A549 (cell line): ENCODE measurements around the gene CIITA. TPM values are rescaled to one million over a fixed set of nuclear protein-coding genes. Genes with fewer than 3 reads are reported as not detected.

Experiments
- ATAC-seq, 2 experiments: fragments of 200-7000 bp in 1 of 2; fragments of >200 bp in 1 of 2; cut with Nextera tagmentation in 1 of 2; cut with Tn5 transposase in 1 of 2; 3 replicates each; pipeline versions ENCODE4 v1.8.0 to v1.9.1; 2018 to 2020; ENCODE audit warnings: mild to moderate bottlenecking in 1 of 2, moderate library complexity in 1 of 2
- CTCF ChIA-PET: fragments of 300-600 bp; sonication (Branson Sonifier 250); formaldehyde crosslinking; extraction: SDS; loops from one replicate; lab custom pipeline; 2021; ENCODE audit warnings: antibody characterized with exemption, inconsistent platforms; lab: Yijun Ruan, JAX
- POLR2A ChIA-PET: fragments of 350-600 bp; formaldehyde crosslinking; extraction: SDS; loops from one replicate; lab custom pipeline; 2021; ENCODE audit warnings: antibody characterized with exemption, inconsistent platforms; lab: Yijun Ruan, JAX
- DNase-seq, 2 experiments: peaks; one replicate each; pipeline versions ENCODE4 v3.0.0 to v3.0.0-alpha.2; 2011 to 2016; ENCODE audit warnings: low read depth in 1 of 2, low spot score in 1 of 2
- FAIRE-seq: peaks from 2 replicates; lab custom pipeline; 2011; peaks lifted over from hg19 to GRCh38; lab: Jason Lieb, UNC
- H3K27ac ChIP-seq, 2 experiments: fragments of >200 bp; sonication (Bioruptor Twin); formaldehyde crosslinking; 3 replicates each; pipeline ENCODE4 v1.5.1; 2016 to 2017
- H3K4me1 ChIP-seq: fragments of >200 bp; sonication (Bioruptor Twin); formaldehyde crosslinking; 3 replicates; pipeline ENCODE4 v1.6.1; 2016
- H3K4me2 ChIP-seq: fragments of >200 bp; sonication (Bioruptor Twin); formaldehyde crosslinking; 3 replicates; pipeline ENCODE4 v1.6.1; 2016
- H3K4me3 ChIP-seq: fragments of >200 bp; sonication (Bioruptor Twin); formaldehyde crosslinking; 3 replicates; pipeline ENCODE4 v1.5.1; 2016
- H3K9me3 ChIP-seq: fragments of >200 bp; sonication (Bioruptor Twin); formaldehyde crosslinking; 3 replicates; pipeline ENCODE4 v1.6.1; 2016
- CEBPB ChIP-seq, 2 experiments: fragments of >200 bp in 1 of 2; sonication (Bioruptor Twin) in 1 of 2; formaldehyde crosslinking in 1 of 2; IDR thresholded peaks; 2 replicates each; pipeline ENCODE4 v1.6.1; 2012 to 2016
- FOSB ChIP-seq: fragments of 250-450 bp; sonication (Bioruptor Pico); IDR thresholded peaks from 2 replicates; pipeline ENCODE4 v1.5.0; 2020; ENCODE audit warnings: mild to moderate bottlenecking, moderate library complexity
- FOXS1 ChIP-seq: fragments of 250-450 bp; sonication (Bioruptor Pico); IDR thresholded peaks from 2 replicates; pipeline ENCODE4 v1.5.0; 2020; ENCODE audit warnings: mild to moderate bottlenecking, moderate library complexity
- KDM1A ChIP-seq: fragments of 200-600 bp; sonication (generic); IDR thresholded peaks from 2 replicates; pipeline ENCODE4 v1.6.1; 2016; ENCODE audit warnings: low read depth, mild to moderate bottlenecking
- MAFK ChIP-seq: fragments of 450-650 bp; IDR thresholded peaks from 2 replicates; pipeline ENCODE4 v1.6.1; 2014; ENCODE audit not compliant: partially characterized antibody
- NPAS2 ChIP-seq: fragments of 250-450 bp; sonication (Bioruptor Pico); IDR thresholded peaks from 2 replicates; pipeline ENCODE4 v1.8.0; 2022; ENCODE audit warnings: mild to moderate bottlenecking, moderate library complexity, borderline replicate concordance
- PHF8 ChIP-seq: fragments of 200-600 bp; sonication (generic); IDR thresholded peaks from 2 replicates; pipeline ENCODE4 v1.6.1; 2016; ENCODE audit warnings: low read depth, mild to moderate bottlenecking, antibody characterized with exemption, moderate library complexity, borderline replicate concordance
- RCOR1 ChIP-seq: fragments of 150-350 bp; IDR thresholded peaks from 2 replicates; pipeline ENCODE4 v1.6.1; 2014; ENCODE audit warnings: antibody characterized with exemption, low read length, low read depth
- RFX5 ChIP-seq: fragments of 450-650 bp; IDR thresholded peaks from 2 replicates; pipeline ENCODE4 v1.7.1; 2014; ENCODE audit warnings: antibody characterized with exemption, mild to moderate bottlenecking, moderate library complexity
- RNF2 ChIP-seq: fragments of 200-600 bp; sonication (generic); IDR thresholded peaks from 2 replicates; pipeline ENCODE4 v1.6.1; 2016; ENCODE audit warnings: low read depth, mild to moderate bottlenecking, antibody characterized with exemption, moderate library complexity, borderline replicate concordance
- ZNF302 ChIP-seq: fragments of 250-450 bp; sonication (Bioruptor Pico); IDR thresholded peaks from 2 replicates; pipeline ENCODE4 v1.9.0; 2021; ENCODE audit warnings: inconsistent platforms, mild to moderate bottlenecking, moderate library complexity
- WGBS: methylation state at CpG from one replicate; pipeline ENCODE4 v1.1.6; 2017; ENCODE audit errors: missing lambda C conversion rate; 5-methylcytosine and 5-hydroxymethylcytosine counted together
- polyA plus RNA-seq, 4 experiments: library from polyadenylated mRNA; depleted of rRNA in 3 of 4; stranded (reverse); fragments of >200 nt; fragmentation: RNase III in 1 of 4; extraction: RNeasy Plus Mini Kit Qiagen cat#74134 plus additional on column Dnase treatment in 1 of 4; gene quantifications; 2 replicates in 3 of 4; 3 replicates in 1 of 4; pipeline ENCODE4 v1.2.3, GENCODE V29; 2011 to 2017
- TF ChIP-seq, protein P1 (sequence below): fragments of 200-600 bp; sonication (generic); IDR thresholded peaks from 2 replicates; pipeline ENCODE4 v1.6.1; 2016; ENCODE audit warnings: antibody characterized with exemption, mild to moderate bottlenecking, moderate library complexity

Gene CIITA
- polyA plus RNA-seq, 2 of the 4 experiments (the other 2 are of a cell fraction) = 0.06 TPM; not detected in 1

DNA sequence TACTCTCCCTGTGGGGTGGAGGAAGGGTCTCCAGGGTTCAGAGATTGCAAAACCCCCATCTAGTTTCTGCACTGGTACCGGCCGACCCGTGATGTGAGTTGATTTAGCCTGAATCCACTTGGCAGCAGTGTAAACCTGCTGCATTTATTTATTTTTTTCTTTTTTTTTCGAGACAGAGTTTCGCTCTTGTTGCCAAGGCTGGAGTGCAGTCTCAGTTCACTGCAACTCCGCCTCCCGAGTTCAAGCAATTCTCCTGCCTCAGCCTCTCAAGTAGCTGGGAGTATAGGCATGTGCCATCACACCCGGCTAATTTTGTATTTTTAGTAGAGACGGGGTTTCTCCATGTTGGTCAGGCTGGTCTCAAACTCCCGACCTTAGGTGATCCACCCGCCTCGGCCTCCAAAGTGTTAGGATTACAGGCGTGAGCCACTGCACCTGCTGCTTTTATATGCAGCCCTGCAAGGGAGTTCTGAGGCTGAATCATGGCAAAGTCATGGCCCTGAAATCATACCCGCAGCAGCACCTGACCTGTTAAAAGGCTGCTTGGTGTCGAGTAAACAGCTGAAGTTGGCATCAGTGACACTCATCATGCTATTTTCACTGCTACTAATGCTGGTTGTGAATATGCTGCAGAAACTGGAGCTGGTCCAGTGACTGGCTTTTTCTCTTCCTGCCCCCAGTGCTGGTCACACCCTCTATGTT is 43.9 kb downstream of the CIITA start (continued):
- TF ChIP-seq, protein P1, sequence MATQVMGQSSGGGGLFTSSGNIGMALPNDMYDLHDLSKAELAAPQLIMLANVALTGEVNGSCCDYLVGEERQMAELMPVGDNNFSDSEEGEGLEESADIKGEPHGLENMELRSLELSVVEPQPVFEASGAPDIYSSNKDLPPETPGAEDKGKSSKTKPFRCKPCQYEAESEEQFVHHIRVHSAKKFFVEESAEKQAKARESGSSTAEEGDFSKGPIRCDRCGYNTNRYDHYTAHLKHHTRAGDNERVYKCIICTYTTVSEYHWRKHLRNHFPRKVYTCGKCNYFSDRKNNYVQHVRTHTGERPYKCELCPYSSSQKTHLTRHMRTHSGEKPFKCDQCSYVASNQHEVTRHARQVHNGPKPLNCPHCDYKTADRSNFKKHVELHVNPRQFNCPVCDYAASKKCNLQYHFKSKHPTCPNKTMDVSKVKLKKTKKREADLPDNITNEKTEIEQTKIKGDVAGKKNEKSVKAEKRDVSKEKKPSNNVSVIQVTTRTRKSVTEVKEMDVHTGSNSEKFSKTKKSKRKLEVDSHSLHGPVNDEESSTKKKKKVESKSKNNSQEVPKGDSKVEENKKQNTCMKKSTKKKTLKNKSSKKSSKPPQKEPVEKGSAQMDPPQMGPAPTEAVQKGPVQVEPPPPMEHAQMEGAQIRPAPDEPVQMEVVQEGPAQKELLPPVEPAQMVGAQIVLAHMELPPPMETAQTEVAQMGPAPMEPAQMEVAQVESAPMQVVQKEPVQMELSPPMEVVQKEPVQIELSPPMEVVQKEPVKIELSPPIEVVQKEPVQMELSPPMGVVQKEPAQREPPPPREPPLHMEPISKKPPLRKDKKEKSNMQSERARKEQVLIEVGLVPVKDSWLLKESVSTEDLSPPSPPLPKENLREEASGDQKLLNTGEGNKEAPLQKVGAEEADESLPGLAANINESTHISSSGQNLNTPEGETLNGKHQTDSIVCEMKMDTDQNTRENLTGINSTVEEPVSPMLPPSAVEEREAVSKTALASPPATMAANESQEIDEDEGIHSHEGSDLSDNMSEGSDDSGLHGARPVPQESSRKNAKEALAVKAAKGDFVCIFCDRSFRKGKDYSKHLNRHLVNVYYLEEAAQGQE = no peak
- TF ChIP-seq ZNF302 (CRISPR knock-in tag) = no peak
- TF ChIP-seq NPAS2 = no peak
- TF ChIP-seq PHF8 = no peak
- TF ChIP-seq KDM1A = no peak
- no peak for TF ChIP-seq FOXS1 (CRISPR knock-in tag)
- no peak for TF ChIP-seq MAFK
- TF ChIP-seq RFX5 = no peak

DNA sequence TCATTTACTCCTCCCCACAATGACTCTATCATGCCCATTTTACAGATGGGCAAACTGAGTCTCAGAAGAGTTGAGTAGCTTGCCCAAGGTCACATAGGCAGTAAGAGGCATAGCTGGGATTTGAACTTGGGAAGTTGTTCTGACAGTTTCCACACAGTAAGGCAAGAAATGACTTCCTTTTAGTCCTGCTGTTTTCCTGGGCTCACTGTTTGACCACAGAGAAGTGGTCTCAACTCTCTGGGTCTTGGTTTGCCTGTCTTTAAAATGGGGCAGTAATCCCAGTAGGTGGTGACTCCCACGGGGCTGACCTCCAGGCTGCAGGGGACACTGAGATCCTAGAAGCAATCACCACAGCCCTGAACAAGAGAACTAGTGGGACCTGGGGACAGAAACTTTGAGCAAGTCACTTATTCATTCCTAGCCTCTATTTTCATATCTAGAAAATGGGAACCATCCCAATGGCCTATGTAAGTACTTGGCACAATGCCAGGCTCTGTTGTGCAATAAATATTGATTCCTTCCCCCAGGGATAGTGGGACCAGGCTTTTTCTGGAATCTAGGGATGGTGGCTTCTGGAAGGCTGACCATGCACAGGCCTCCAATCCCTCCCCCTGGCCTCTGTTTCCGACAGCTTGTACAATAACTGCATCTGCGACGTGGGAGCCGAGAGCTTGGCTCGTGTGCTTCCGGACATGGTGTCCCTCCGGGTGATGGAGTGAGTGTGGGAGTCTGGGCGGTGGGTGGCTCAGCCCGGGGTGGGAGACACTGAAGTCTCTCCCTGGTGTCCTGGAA is 44.7 kb downstream of the CIITA start:
- POLR2A ChIA-PET = interaction anchor here (2.6 kb wide), 1 partner anchor 178 kb away, joined by 10 read pairs; the partner anchor contains the start of gene NUBP1

DNA sequence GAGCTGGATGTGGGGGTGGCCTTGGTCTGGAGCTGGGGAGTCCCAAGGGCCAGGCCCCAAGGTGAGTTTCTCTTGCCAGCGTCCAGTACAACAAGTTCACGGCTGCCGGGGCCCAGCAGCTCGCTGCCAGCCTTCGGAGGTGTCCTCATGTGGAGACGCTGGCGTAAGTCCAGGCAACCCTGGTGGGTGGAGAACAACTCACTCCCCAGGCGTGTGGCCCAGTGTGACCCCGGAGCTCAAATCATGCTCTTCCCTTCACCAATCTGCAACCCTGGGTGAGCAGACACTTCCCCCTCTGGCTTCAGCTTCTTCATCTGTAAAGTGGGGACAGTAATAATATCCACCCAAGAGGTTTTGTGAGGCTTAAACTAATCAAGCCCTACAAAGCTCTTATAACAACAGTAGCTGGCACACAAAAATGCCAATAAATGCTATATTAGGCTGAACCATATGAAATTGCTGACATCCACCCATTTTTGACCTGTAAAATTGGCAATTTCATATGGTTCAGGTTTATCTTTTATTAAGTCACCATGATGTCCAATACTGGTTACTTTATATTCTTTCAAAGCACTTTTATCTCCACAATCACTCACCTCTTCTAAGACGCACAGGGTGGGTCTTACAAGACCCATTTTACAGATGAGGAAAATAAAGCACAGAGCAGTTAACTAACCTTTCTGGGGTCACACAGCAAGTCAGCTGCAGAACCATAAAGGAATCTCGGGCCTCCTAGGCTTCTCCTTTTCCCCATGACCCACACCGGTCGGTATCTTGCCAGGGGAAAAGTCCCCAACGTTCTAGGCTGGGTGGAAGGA is 45.5 kb downstream of the CIITA start:
- no peak for DNase-seq
- TF ChIP-seq RCOR1 (no peak), KDM1A (0 out of 2 replicates have a peak, but pooled peaks have one; percentile 67)
- H3K4me3 ChIP-seq = no peak overlapping the region
- ATAC-seq = no peak
- CTCF ChIA-PET = interaction anchor here (0.6 to 1.9 kb wide), 4 partner anchors 11 to 408 kb away, joined by 3 to 11 read pairs (median 4); no protein-coding TSS in a partner anchor
- WGBS = 84% methylated on average over 10 of the region's 14 CpGs
- POLR2A ChIA-PET = interaction anchor here (2.6 kb wide), 1 partner anchor 179 kb away, joined by 10 read pairs; the partner anchor contains the start of gene NUBP1
- FAIRE-seq = no peak
- H3K4me1 ChIP-seq = no peaks in the 10 kb centered on the region
- no peak overlapping the region for H3K4me2 ChIP-seq
- no peaks in the 10 kb centered on the region for H3K9me3 ChIP-seq
- no peak overlapping the region for H3K27ac ChIP-seq

More for the DNA sequence above, 44.7 kb downstream of the CIITA start:
- Histone ChIP-seq H3K27ac (no peak overlapping the region), H3K4me1 (no peaks in the 10 kb centered on the region), H3K4me3 (no peak overlapping the region), H3K4me2 (no peak overlapping the region), H3K9me3 (no peaks in the 10 kb centered on the region)
- DNase-seq (no peak), ATAC-seq (no peak), FAIRE-seq (no peak)
- WGBS = 91% methylated on average over 10 of the region's 10 CpGs
- CTCF ChIA-PET = interaction anchor here (0.6 to 1.9 kb wide), 4 partner anchors 35 to 408 kb away, joined by 3 to 11 read pairs (median 4); no protein-coding TSS in a partner anchor
- TF ChIP-seq RNF2 (no peak), FOSB (CRISPR knock-in tag) (no peak), NPAS2 (no peak), CEBPB (IDR thresholded peaks at IDR 0.05) (peak in 1 of 2 experiments; percentile 72; a peak in 3 of 4 replicates)
